Testis (tissue), 3 donors: Measurements from ENCODE around the gene F8. TPM values are rescaled to one million over a fixed set of nuclear protein-coding genes. Genes with fewer than 3 reads are reported as not detected.
A peak's percentile ranks its signal among the peaks of the same experiment; 100 is the strongest.

Experiments used
- DNase-seq: peaks from one replicate; pipeline ENCODE4 v3.0.0-alpha.2; 2019
- H3K27ac ChIP-seq, 2 donors: fragments of 200-600 bp; sonication (generic); one replicate each; pipeline ENCODE4 v1.5.1; 2019
- H3K27me3 ChIP-seq: fragments of 200-600 bp; sonication (generic); one replicate; pipeline ENCODE4 v1.5.1; 2019
- H3K36me3 ChIP-seq: fragments of 200-600 bp; sonication (generic); one replicate; pipeline ENCODE4 v1.5.1; 2017; ENCODE audit warnings: low read depth; ENCODE audit errors: missing control alignments
- H3K4me1 ChIP-seq: fragments of 200-600 bp; sonication (generic); one replicate; pipeline ENCODE4 v1.5.1; 2019
- H3K4me3 ChIP-seq, 2 donors: fragments of 200-600 bp; sonication (generic); one replicate each; pipeline ENCODE4 v1.5.1; 2017 to 2019
- H3K9me3 ChIP-seq: fragments of 200-600 bp; sonication (generic); one replicate; pipeline ENCODE4 v1.5.1; 2017
- POLR2A ChIP-seq: fragments of 450-650 bp; IDR thresholded peaks from one replicate; pipeline ENCODE4 v1.6.1; 2017; ENCODE audit warnings: antibody characterized with exemption, mild to moderate bottlenecking, moderate library complexity
- WGBS, 2 donors: methylation state at CpG; one replicate each; pipeline ENCODE4 v1.1.5; 2018; 5-methylcytosine and 5-hydroxymethylcytosine counted together
- intact Hi-C: fragments of 100-400 bp; cut with DNase I; formaldehyde crosslinking; loops from one replicate; pipeline ENCODE4 v1.15.1; 2023; ENCODE audit warnings: low total_unique reads
- polyA plus RNA-seq: library from polyadenylated mRNA; stranded (reverse); fragments of 350-450 nt; fragmentation: Illumina TruSeq; extraction: RNeasy Lipid Tissue Mini Kit (QIAGEN cat#74804); gene quantifications from one replicate; pipeline ENCODE4 v1.2.3, GENCODE V29; 2014; ENCODE audit warnings: low read depth, low replicate concordance; ENCODE audit not compliant: insufficient read depth
- total RNA-seq, 2 donors: library from RNA; depleted of rRNA; stranded (reverse); fragments of >200 nt; gene quantifications; one replicate each; pipeline ENCODE4 v1.2.3, GENCODE V29; 2016
- TF ChIP-seq, protein P1 (sequence below), 3 experiments: fragments of 450-650 bp in 2 of 3; fragments of 200-600 bp in 1 of 3; sonication (generic) in 1 of 3; IDR thresholded peaks; one replicate each; pipeline ENCODE4 v1.5.1; 2016 to 2019; ENCODE audit warnings: antibody characterized with exemption in 3 of 3, mild to moderate bottlenecking in 2 of 3, moderate library complexity in 1 of 3

The F8 gene
- total and polyA plus RNA-seq, 3 donors from 2014 or later, result 18.0 to 35.2 (median 25.0) TPM

DNA sequence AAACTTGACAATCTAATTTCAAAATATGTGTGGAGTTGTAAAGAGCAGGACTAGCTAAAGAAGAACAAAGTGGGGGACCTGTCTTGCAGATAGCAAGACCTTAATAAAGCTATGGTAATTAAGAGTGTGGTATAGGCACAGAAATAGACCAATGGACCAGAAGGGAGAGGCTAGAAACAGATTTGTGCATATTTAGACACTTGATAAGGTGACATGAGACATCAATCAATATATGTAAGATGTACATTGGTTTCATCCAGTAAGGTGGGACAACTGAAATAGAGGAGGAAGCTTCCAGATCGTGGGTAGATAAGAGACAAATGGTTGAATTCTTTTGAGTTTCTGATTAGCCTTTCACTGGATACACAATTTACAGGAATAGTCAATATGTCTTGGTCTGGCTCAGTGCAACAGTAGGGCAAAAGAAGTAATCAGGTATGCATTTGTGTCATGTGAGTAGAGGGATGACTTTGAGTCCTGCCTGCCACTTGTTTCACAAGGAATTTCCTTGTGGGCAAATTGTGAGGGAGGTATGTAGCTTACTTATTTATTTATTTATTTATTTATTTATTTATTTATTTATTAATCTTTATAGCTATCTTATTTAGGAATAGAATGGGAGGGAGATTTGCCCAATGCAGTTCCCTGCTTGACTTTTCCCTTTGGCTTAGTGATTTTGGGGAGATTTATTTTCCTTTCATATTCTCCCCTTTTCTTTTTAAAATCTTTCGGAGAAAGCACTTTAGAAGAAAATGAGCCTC, 210.0 kb downstream of the F8 start:
- TF ChIP-seq, protein P1, sequence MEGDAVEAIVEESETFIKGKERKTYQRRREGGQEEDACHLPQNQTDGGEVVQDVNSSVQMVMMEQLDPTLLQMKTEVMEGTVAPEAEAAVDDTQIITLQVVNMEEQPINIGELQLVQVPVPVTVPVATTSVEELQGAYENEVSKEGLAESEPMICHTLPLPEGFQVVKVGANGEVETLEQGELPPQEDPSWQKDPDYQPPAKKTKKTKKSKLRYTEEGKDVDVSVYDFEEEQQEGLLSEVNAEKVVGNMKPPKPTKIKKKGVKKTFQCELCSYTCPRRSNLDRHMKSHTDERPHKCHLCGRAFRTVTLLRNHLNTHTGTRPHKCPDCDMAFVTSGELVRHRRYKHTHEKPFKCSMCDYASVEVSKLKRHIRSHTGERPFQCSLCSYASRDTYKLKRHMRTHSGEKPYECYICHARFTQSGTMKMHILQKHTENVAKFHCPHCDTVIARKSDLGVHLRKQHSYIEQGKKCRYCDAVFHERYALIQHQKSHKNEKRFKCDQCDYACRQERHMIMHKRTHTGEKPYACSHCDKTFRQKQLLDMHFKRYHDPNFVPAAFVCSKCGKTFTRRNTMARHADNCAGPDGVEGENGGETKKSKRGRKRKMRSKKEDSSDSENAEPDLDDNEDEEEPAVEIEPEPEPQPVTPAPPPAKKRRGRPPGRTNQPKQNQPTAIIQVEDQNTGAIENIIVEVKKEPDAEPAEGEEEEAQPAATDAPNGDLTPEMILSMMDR (IDR thresholded peaks at IDR 0.05), result no peak
- TF ChIP-seq POLR2A, result no peak
- Histone ChIP-seq H3K4me3 (no peak overlapping the region), H3K27me3 (no peaks in the 10 kb centered on the region), H3K27ac (no peak overlapping the region), H3K36me3 (no peaks in the 10 kb centered on the region), H3K4me1 (no peaks in the 10 kb centered on the region), H3K9me3 (no peaks in the 10 kb centered on the region)
- intact Hi-C loops, result no loop called here
- no peak for DNase-seq
- 88 to 92% methylated on average over 2 of the region's 2 CpGs for WGBS, 2 donors

DNA sequence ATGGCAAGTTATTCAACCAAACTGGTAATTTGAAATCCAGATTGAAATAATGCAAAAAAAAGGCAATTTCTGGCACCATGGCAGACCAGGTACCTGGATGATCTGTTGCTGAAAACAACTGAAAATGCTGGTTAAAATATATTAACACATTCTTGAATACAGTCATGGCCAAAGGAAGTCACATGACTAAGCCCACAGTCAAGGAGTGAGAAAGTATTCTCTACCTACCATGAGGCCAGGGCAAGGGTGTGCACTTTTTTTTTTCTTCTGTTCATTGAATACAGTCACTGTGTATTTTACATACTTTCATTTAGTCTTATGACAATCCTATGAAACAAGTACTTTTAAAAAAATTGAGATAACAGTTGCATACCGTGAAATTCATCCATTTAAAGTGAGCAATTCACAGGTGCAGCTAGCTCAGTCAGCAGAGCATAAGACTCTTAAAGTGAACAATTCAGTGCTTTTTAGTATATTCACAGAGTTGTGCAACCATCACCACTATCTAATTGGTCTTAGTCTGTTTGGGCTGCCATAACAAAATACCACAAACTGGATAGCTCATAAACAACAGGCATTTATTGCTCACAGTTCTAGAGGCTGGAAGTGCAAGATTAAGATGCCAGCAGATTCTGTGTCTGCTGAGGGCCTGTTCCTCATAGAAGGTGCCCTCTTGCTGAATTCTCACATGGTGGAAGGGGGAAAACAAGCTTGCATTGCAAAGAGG, 212.4 kb downstream of the F8 start:
- DNase-seq, result no peak
- 100% methylated on average over 1 of the region's 1 CpG for WGBS, 2 donors
- Histone ChIP-seq H3K27ac (no peak overlapping the region), H3K4me3 (no peak overlapping the region), H3K4me1 (no peaks in the 10 kb centered on the region), H3K36me3 (no peaks in the 10 kb centered on the region), H3K9me3 (no peaks in the 10 kb centered on the region), H3K27me3 (no peaks in the 10 kb centered on the region)
- TF ChIP-seq POLR2A, result no peak
- TF ChIP-seq, protein P1 (IDR thresholded peaks at IDR 0.05), result no peak
- intact Hi-C loops, result no loop called here

DNA sequence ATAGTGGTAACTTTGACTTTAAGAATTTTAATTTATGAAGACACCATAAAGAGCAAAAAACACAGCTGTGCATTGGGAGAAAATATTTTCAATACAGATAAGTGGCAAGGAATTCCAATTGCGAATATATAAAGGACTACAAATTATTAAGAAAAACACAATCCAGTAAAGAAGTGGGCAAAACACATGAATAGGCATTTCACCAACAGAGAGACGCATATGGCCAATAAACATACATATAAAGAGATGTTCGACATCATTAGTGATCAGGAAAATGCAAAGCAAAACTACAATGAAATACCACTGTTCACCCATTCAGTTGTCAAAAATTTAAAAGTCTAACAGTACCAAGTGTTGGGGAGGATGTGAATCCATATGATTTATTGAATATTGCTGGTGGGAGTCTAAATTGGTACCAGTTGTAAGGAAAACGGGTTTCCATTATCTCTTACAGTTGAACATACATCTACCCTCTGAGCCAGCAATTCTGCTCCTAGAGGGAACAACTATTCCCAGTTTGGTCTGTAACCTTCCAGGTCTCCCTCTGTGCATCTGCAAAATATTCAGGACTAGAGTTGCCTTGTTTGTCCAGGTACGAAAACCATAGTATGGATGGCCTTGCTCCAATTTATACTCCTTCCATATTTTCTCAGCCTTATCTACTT, 215.6 kb downstream of the F8 start:
- H3K27me3 ChIP-seq, result no peaks in the 10 kb centered on the region
- no peaks in the 10 kb centered on the region for H3K36me3 ChIP-seq
- no peaks in the 10 kb centered on the region for H3K9me3 ChIP-seq
- no peak for DNase-seq
- TF ChIP-seq, protein P1 (IDR thresholded peaks at IDR 0.05), result no peak
- TF ChIP-seq POLR2A, result no peak
- no peak overlapping the region for H3K4me3 ChIP-seq
- intact Hi-C loops, result no loop called here
- H3K4me1 ChIP-seq, result no peaks in the 10 kb centered on the region
- 93% methylated on average over 5 of the region's 5 CpGs for WGBS, 2 donors
- H3K27ac ChIP-seq, result no peak overlapping the region

DNA sequence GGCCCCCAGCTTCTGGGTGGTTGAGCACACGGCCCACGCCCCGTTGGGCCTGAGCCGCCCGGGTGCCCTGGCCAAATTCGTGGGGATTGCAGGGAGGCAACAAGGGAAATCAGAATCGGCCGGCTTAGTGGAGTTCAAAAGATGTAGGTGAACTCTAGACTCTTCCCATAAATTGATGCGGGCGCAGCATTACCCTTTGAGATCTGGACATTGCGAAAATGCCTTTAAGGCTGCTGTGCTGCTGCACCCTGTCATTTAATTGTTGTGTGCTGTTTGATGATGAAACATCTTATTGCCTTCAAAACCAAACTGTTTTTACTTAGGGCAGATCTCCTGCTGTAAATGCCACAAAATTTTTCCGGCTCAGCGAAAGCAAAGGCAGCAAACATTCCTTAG, 216.8 kb downstream of the F8 start:
- Histone ChIP-seq H3K9me3 (no peaks in the 10 kb centered on the region), H3K4me3 (peak overlapping the region; percentile 53 to 72), H3K27me3 (no peaks in the 10 kb centered on the region), H3K4me1 (no peaks in the 10 kb centered on the region), H3K27ac (no peak overlapping the region), H3K36me3 (no peaks in the 10 kb centered on the region)
- WGBS, 2 donors, result 0 to 1% methylated on average over 7 to 12 of the region's 13 CpGs
- intact Hi-C loops, result no loop called here
- TF ChIP-seq POLR2A, result no peak
- TF ChIP-seq, protein P1 (IDR thresholded peaks at IDR 0.05), result no peak
- DNase-seq, result no peak
